GM18526 (cell line): ENCODE data around the gene WSCD2.

Experiments
- POLR2A ChIP-seq: IDR thresholded peaks from 3 replicates; pipeline ENCODE4 v1.6.1; 2011; ENCODE audit not compliant: insufficient read length; ENCODE audit errors: extremely low read depth

Gene WSCD2

GRCh38 chr12:108166505-108166904 is 37.4 kb downstream of the WSCD2 start:
- no peak for TF ChIP-seq POLR2A

GRCh38 chr12:108167974-108168373 is 38.9 kb downstream of the WSCD2 start:
- no peak for TF ChIP-seq POLR2A

GRCh38 chr12:108169708-108170107 is 40.6 kb downstream of the WSCD2 start:
- TF ChIP-seq POLR2A, result no peak

GRCh38 chr12:108170164-108170563 is 41.1 kb downstream of the WSCD2 start:
- no peak for TF ChIP-seq POLR2A

GRCh38 chr12:108172033-108172432 is 42.9 kb downstream of the WSCD2 start:
- no peak for TF ChIP-seq POLR2A

- TF ChIP-seq POLR2A, result no peak
Measured at GRCh38 chr12:108173160-108173559, 44.1 kb downstream of the WSCD2 start.

- no peak for TF ChIP-seq POLR2A
Measured at GRCh38 chr12:108173892-108174291, 44.8 kb downstream of the WSCD2 start.

GRCh38 chr12:108174641-108175040 is 45.6 kb downstream of the WSCD2 start:
- no peak for TF ChIP-seq POLR2A

GRCh38 chr12:108175310-108175709 is 46.2 kb downstream of the WSCD2 start:
- no peak for TF ChIP-seq POLR2A

GRCh38 chr12:108176292-108176691 is 47.2 kb downstream of the WSCD2 start:
- no peak for TF ChIP-seq POLR2A

- no peak for TF ChIP-seq POLR2A
Measured at GRCh38 chr12:108177131-108177530, 48.0 kb downstream of the WSCD2 start.

- no peak for TF ChIP-seq POLR2A
Measured at GRCh38 chr12:108179305-108179704, 50.2 kb downstream of the WSCD2 start.

GRCh38 chr12:108180255-108181094 is 51.4 kb downstream of the WSCD2 start:
- TF ChIP-seq POLR2A, result no peak

GRCh38 chr12:108181095-108181454 is 52.0 kb downstream of the WSCD2 start:
- TF ChIP-seq POLR2A, result no peak

- TF ChIP-seq POLR2A, result no peak
Measured at GRCh38 chr12:108182096-108182495, 53.0 kb downstream of the WSCD2 start.

GRCh38 chr12:108185002-108185401 is 55.9 kb downstream of the WSCD2 start:
- TF ChIP-seq POLR2A, result no peak

GRCh38 chr12:108187831-108188230 is 58.7 kb downstream of the WSCD2 start:
- TF ChIP-seq POLR2A, result no peak
